H1 (cell line): Measurements from ENCODE around the gene OR2L2. TPM values are rescaled to one million over a fixed set of nuclear protein-coding genes. Genes with fewer than 3 reads are reported as not detected.

ENCODE experiments used
- CTCF ChIA-PET: fragments of 300-600 bp; sonication (Branson Sonifier 250); formaldehyde crosslinking; loops from one replicate; lab custom pipeline; 2021; ENCODE audit not compliant: partially characterized antibody; lab: Charles Lee
- POLR2A ChIA-PET: fragments of 300-600 bp; sonication (Branson Sonifier 250); formaldehyde crosslinking; loops from one replicate; lab custom pipeline; 2021; ENCODE audit warnings: inconsistent platforms; ENCODE audit not compliant: partially characterized antibody; lab: Charles Lee
- DNase-seq, 2 experiments: peaks; one replicate each; pipeline versions ENCODE4 v3.0.0 to v3.0.0-alpha.2; 2010 to 2022; ENCODE audit warnings: low spot score in 2 of 2, low read depth in 1 of 2, mixed read lengths in 1 of 2
- FAIRE-seq: peaks from 2 replicates; lab custom pipeline; 2011; peaks lifted over from hg19 to GRCh38; lab: Jason Lieb, UNC
- H2AFZ ChIP-seq: 2 replicates; pipeline ENCODE4 v1.8.1; 2012; ENCODE audit warnings: low read length, inconsistent platforms
- H2AK5ac ChIP-seq: 2 replicates; pipeline ENCODE4 v1.6.1; 2013; ENCODE audit warnings: low read depth, low read length
- H2BK120ac ChIP-seq: replicated peaks from 2 replicates; pipeline ENCODE3; 2013; ENCODE audit warnings: low read depth, low read length, inconsistent platforms
- H2BK12ac ChIP-seq: 2 replicates; pipeline ENCODE4 v1.6.1; 2013; ENCODE audit warnings: low read depth, low read length
- H2BK15ac ChIP-seq: 2 replicates; pipeline ENCODE4 v1.6.1; 2013; ENCODE audit warnings: low read length
- H2BK20ac ChIP-seq: 2 replicates; pipeline ENCODE4 v1.6.1; 2013; ENCODE audit warnings: low read length
- H2BK5ac ChIP-seq: 2 replicates; pipeline ENCODE4 v1.6.1; 2013; ENCODE audit warnings: low read depth, low read length
- H3K14ac ChIP-seq: 2 replicates; pipeline ENCODE4 v1.6.1; 2013; ENCODE audit warnings: inconsistent platforms; ENCODE audit not compliant: insufficient read length
- H3K18ac ChIP-seq: 2 replicates; pipeline ENCODE4 v1.6.1; 2013; ENCODE audit warnings: low read length; ENCODE audit errors: extremely low read depth
- H3K23ac ChIP-seq: 2 replicates; pipeline ENCODE4 v1.6.1; 2013; ENCODE audit warnings: inconsistent platforms; ENCODE audit not compliant: insufficient read length
- H3K23me2 ChIP-seq: 2 replicates; pipeline ENCODE4 v1.6.1; 2013; ENCODE audit warnings: low read depth, low read length
- H3K27ac ChIP-seq: 2 replicates; pipeline ENCODE4 v1.6.1; 2011; ENCODE audit warnings: low read depth, low read length, inconsistent platforms
- H3K27me3 ChIP-seq, 4 experiments: replicated peaks in 1 of 4; 1 replicate in 1 of 4; 2 replicates in 3 of 4; pipeline versions ENCODE4 v1.6.1 to v1.8.1; 2011 to 2013; ENCODE audit warnings: low read length in 3 of 4, mild to moderate bottlenecking in 3 of 4, inconsistent platforms in 2 of 4, mixed read lengths in 2 of 4, moderate library complexity in 1 of 4; ENCODE audit not compliant: control insufficient read depth in 3 of 4, insufficient read depth in 3 of 4; ENCODE audit errors: extremely low read depth in 1 of 4
- H3K36me3 ChIP-seq, 4 experiments: 2 replicates each; pipeline versions ENCODE4 v1.6.1 to v1.8.1; 2011 to 2013; ENCODE audit warnings: mild to moderate bottlenecking in 4 of 4, low read length in 3 of 4, moderate library complexity in 2 of 4, control low read depth in 1 of 4, inconsistent platforms in 1 of 4; ENCODE audit not compliant: insufficient read depth in 4 of 4, control insufficient read depth in 2 of 4
- H3K4ac ChIP-seq: replicated peaks from 2 replicates; pipeline ENCODE3; 2013; ENCODE audit warnings: low read length, low read depth, mixed read lengths, inconsistent platforms; ENCODE audit not compliant: insufficient read length
- H3K4me1 ChIP-seq, 4 experiments: replicated peaks in 1 of 4; 1 replicate in 1 of 4; 2 replicates in 3 of 4; pipeline versions ENCODE4 v1.6.1 to v1.8.1; 2011 to 2013; ENCODE audit warnings: low read length in 3 of 4, inconsistent platforms in 2 of 4, mixed read lengths in 1 of 4; ENCODE audit not compliant: insufficient read depth in 4 of 4, control insufficient read depth in 3 of 4
- H3K4me2 ChIP-seq, 2 experiments: 2 replicates each; pipeline versions ENCODE4 v1.6.1 to v1.8.1; 2011 to 2013; ENCODE audit warnings: low read depth in 2 of 2, low read length in 2 of 2, control low read depth in 1 of 2, inconsistent platforms in 1 of 2, mild to moderate bottlenecking in 1 of 2; ENCODE audit not compliant: insufficient read depth in 1 of 2
- H3K4me3 ChIP-seq, 4 experiments: fragments of 200-600, 300-600 bp in 1 of 4; sonication (generic), shearing (Covaris generic), sonication (Bioruptor Twin) in 1 of 4; 2 replicates each; pipeline versions ENCODE4 v1.5.1 to v1.8.1; 2011 to 2016; ENCODE audit warnings: low read length in 4 of 4, low read depth in 3 of 4, control low read depth in 2 of 4, inconsistent platforms in 2 of 4, mild to moderate bottlenecking in 2 of 4, mixed read lengths in 1 of 4, moderate library complexity in 1 of 4; ENCODE audit not compliant: insufficient read depth in 2 of 4; ENCODE audit errors: extremely low read depth in 1 of 4
- H3K56ac ChIP-seq: replicated peaks from 2 replicates; pipeline ENCODE3; 2013; ENCODE audit warnings: low read depth, mild to moderate bottlenecking, mixed read lengths, low read length, inconsistent platforms; ENCODE audit not compliant: insufficient read length
- H3K79me1 ChIP-seq: 2 replicates; pipeline ENCODE4 v1.6.1; 2013; ENCODE audit warnings: low read depth, low read length, control low read depth
- H3K79me2 ChIP-seq, 2 experiments: 2 replicates each; pipeline versions ENCODE4 v1.6.1 to v1.8.1; 2012 to 2013; ENCODE audit warnings: low read length in 2 of 2, mild to moderate bottlenecking in 2 of 2, inconsistent platforms in 1 of 2; ENCODE audit not compliant: insufficient read depth in 2 of 2, control insufficient read depth in 1 of 2
- H3K9ac ChIP-seq, 4 experiments: replicated peaks in 1 of 4; 1 replicate in 1 of 4; 2 replicates in 3 of 4; pipeline versions ENCODE4 v1.6.1 to v1.8.1; 2011 to 2013; ENCODE audit warnings: low read depth in 3 of 4, low read length in 3 of 4, control low read depth in 2 of 4, mild to moderate bottlenecking in 2 of 4, moderate library complexity in 2 of 4, inconsistent platforms in 1 of 4; ENCODE audit errors: extremely low read depth in 1 of 4
- H3K9me3 ChIP-seq, 2 experiments: 2 replicates each; pipeline versions ENCODE4 v1.6.1 to v1.8.1; 2012 to 2013; ENCODE audit warnings: mild to moderate bottlenecking in 2 of 2, moderate library complexity in 2 of 2, control low read depth in 1 of 2, inconsistent platforms in 1 of 2, low read depth in 1 of 2, low read length in 1 of 2, mixed read lengths in 1 of 2; ENCODE audit not compliant: insufficient read depth in 2 of 2
- H4K20me1 ChIP-seq, 2 experiments: replicated peaks in 1 of 2; 2 replicates each; pipeline versions ENCODE3 to v1.8.1; 2011 to 2013; ENCODE audit warnings: inconsistent platforms in 2 of 2, low read length in 2 of 2, mild to moderate bottlenecking in 1 of 2; ENCODE audit not compliant: insufficient read depth in 2 of 2, control insufficient read depth in 1 of 2
- H4K5ac ChIP-seq: 2 replicates; pipeline ENCODE4 v1.6.1; 2013; ENCODE audit warnings: low read length, low read depth, mixed read lengths, inconsistent platforms; ENCODE audit not compliant: insufficient read length
- H4K8ac ChIP-seq: 2 replicates; pipeline ENCODE4 v1.8.0; 2013; ENCODE audit warnings: mild to moderate bottlenecking, moderate library complexity, low read length, inconsistent platforms; ENCODE audit not compliant: insufficient read depth; ENCODE audit errors: extremely low read depth
- H4K91ac ChIP-seq: replicated peaks from 2 replicates; pipeline ENCODE3; 2013; ENCODE audit warnings: low read length, mixed read lengths, inconsistent platforms; ENCODE audit not compliant: insufficient read length
- BRCA1 ChIP-seq: IDR thresholded peaks from 2 replicates; pipeline ENCODE4 v1.6.1; 2012; ENCODE audit warnings: low read depth, low read length, improper control_type of control experiment
- GTF2F1 ChIP-seq: IDR thresholded peaks from 2 replicates; pipeline ENCODE4 v1.6.1; 2012; ENCODE audit warnings: low read depth, low read length, improper control_type of control experiment, borderline replicate concordance
- KDM1A ChIP-seq: fragments of 200-600, 300-600 bp; sonication (generic); IDR thresholded peaks from 2 replicates; pipeline ENCODE4 v1.7.1; 2016; ENCODE audit warnings: mild to moderate bottlenecking, low read length, borderline replicate concordance
- KDM5A ChIP-seq: fragments of 200-600 bp; IDR thresholded peaks from 2 replicates; pipeline ENCODE4 v1.7.1; 2012; ENCODE audit warnings: mild to moderate bottlenecking, low read length, inconsistent platforms, mixed read lengths
- MAFK ChIP-seq: IDR thresholded peaks from 2 replicates; pipeline ENCODE4 v1.6.1; 2012; ENCODE audit warnings: low read depth, mild to moderate bottlenecking, improper control_type of control experiment, low read length
- RFX5 ChIP-seq: IDR thresholded peaks from 2 replicates; pipeline ENCODE4 v1.6.1; 2011; ENCODE audit warnings: low read depth, low read length, improper control_type of control experiment, borderline replicate concordance
- RXRA ChIP-seq: IDR thresholded peaks from 2 replicates; pipeline ENCODE4 v1.6.1; 2011; ENCODE audit warnings: low read depth, mild to moderate bottlenecking, low read length, moderate library complexity; ENCODE audit not compliant: insufficient read depth
- SUZ12 ChIP-seq: fragments of 200-600 bp; sonication (generic); IDR thresholded peaks from 2 replicates; pipeline ENCODE4 v1.6.1; 2012; ENCODE audit warnings: mild to moderate bottlenecking, inconsistent platforms, low read length, moderate library complexity, mixed read lengths
- TAF7 ChIP-seq: optimal IDR thresholded peaks from 2 replicates; pipeline ENCODE3; 2011; ENCODE audit warnings: low read depth, mild to moderate bottlenecking, inconsistent platforms, low read length, moderate library complexity, borderline replicate concordance
- WGBS, 2 experiments: shearing (Covaris generic) in 1 of 2; methylation state at CpG; one replicate each; pipeline versions ENCODE4 v1.1.6 to v1.1.7; 2013 to 2015; ENCODE audit warnings: low lambda C conversion rate in 2 of 2, mixed read lengths in 2 of 2, inconsistent platforms in 1 of 2, low coverage in 1 of 2, missing lambda C conversion rate in 1 of 2; ENCODE audit not compliant: insufficient replicate concordance in 2 of 2, insufficient coverage in 1 of 2, insufficient read length in 1 of 2; ENCODE audit errors: extremely low coverage in 1 of 2, missing lambda C conversion rate in 1 of 2; 5-methylcytosine and 5-hydroxymethylcytosine counted together
- polyA plus RNA-seq, 7 experiments: library from polyadenylated mRNA; depleted of rRNA in 3 of 7; stranded (reverse) in 5 of 7; unstranded in 2 of 7; fragments of >200 nt in 5 of 7; fragments of 200-250 nt in 2 of 7; gene quantifications; 1 replicate in 5 of 7; 2 replicates in 1 of 7; 4 replicates in 1 of 7; pipeline versions ENCODE4 v1.2.1 to v1.2.3, GENCODE V29; 2011 to 2013; ENCODE audit warnings: missing spikeins in 2 of 7, mixed read lengths in 2 of 7
- total RNA-seq: library from RNA; stranded (reverse); fragmentation: NEBNext Ultra II Directional; extraction: Animal tissue kit (Norgen Biotek cat#: 25700); gene quantifications from 2 replicates; pipeline ENCODE4 v1.2.1, GENCODE V29; 2021
- TF ChIP-seq, protein P1 (sequence below): IDR thresholded peaks from 2 replicates; pipeline ENCODE4 v1.6.1; 2012; ENCODE audit warnings: inconsistent platforms

The OR2L2 gene
- total and polyA plus RNA-seq, 2 of the 8 experiments (the other 6 are each of a cell fraction or from before 2014, with no cell fraction given): not detected

DNA sequence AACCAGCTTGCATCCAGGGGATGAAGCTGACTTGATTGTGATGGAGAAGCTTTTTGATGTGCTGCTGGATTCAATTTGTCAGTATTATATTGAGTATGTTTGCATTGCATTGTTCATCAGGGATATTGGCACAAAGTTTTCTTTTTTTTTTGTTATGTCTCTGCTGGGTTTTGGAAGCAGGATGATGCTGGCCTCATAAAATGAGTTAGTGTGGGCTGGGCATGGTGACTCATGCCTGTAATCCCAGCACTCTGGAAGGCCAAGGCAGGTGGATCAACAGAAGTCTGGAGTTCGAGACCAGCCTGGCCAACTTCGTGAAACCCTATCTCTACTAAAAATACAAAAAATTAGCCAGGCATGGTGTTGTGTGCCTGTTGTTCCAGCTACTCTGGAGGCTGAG, 25.4 kb downstream of the OR2L2 start:
- Histone ChIP-seq H4K91ac (no peak overlapping the region), H3K79me1 (no peaks in the 10 kb centered on the region), H3K4me1 (no peaks in the 10 kb centered on the region), H2AK5ac (no peak overlapping the region), H3K23ac (no peak overlapping the region), H3K4me2 (no peak overlapping the region), H3K56ac (no peak overlapping the region), H3K79me2 (no peaks in the 10 kb centered on the region), H3K18ac (no peak overlapping the region), H4K20me1 (no peaks in the 10 kb centered on the region), H2BK20ac (no peak overlapping the region), H2BK15ac (no peak overlapping the region), H3K27me3 (no peaks in the 10 kb centered on the region), H4K8ac (no peak overlapping the region), H3K4ac (no peak overlapping the region), H2AFZ (no peak overlapping the region), H3K23me2 (no peaks in the 10 kb centered on the region), H3K27ac (no peak overlapping the region), H3K36me3 (no peaks in the 10 kb centered on the region), H3K9me3 (peaks cover 37 to 43% of the 10 kb centered on the region in 2 experiments), H3K9ac (no peak overlapping the region), H2BK5ac (no peak overlapping the region), H2BK12ac (no peak overlapping the region), H3K4me3 (no peak overlapping the region), H3K14ac (no peak overlapping the region), H2BK120ac (no peak overlapping the region), H4K5ac (no peak overlapping the region)
- no peak for DNase-seq
- POLR2A ChIA-PET: no interaction called here
- CTCF ChIA-PET: no interaction called here
- 63% methylated on average over 2 of the region's 2 CpGs; no CpG with 5 or more reads in 1 of the 2 experiments for WGBS, 2 experiments
- TF ChIP-seq KDM1A: no peak
- TF ChIP-seq, protein P1, sequence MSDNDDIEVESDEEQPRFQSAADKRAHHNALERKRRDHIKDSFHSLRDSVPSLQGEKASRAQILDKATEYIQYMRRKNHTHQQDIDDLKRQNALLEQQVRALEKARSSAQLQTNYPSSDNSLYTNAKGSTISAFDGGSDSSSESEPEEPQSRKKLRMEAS: no peak
- no peak for TF ChIP-seq SUZ12
- TF ChIP-seq RFX5: no peak
- no peak for TF ChIP-seq TAF7
- TF ChIP-seq RXRA: no peak
- TF ChIP-seq GTF2F1: no peak
- no peak for TF ChIP-seq MAFK
- no peak for TF ChIP-seq KDM5A
- no peak for TF ChIP-seq BRCA1
- no peak for FAIRE-seq
